ENCODE measurements around the gene INPP5K. TPM values are rescaled to one million over a fixed set of nuclear protein-coding genes. Genes with fewer than 3 reads are reported as not detected.
A peak's percentile ranks its signal among the peaks of the same experiment; 100 is the strongest.

Gene INPP5K
- total and polyA plus RNA-seq, 2 donors (not counting 1 experiment from before 2014, with no cell fraction given) = 53.8 to 77.9 TPM

GRCh38 chr17:1486802-1487695 lies 29.4 kb downstream of the INPP5K start:
- H3K4me2 ChIP-seq (replicated peaks; ENCODE audit: low read depth, low read length, poor library complexity, severe bottlenecking) = peak overlapping the region; percentile 98

More at GRCh38 chr17:1486802-1487695, 29.4 kb downstream of the INPP5K start:
- H3K36me3 ChIP-seq (replicated peaks in 1 of 2; ENCODE audit: control extremely low read depth in 1 of 2, control insufficient read depth in 1 of 2, extremely low read depth in 1 of 2, insufficient read depth in 2 of 2, low read length in 1 of 2) = peaks cover 0 to 11% of the 10 kb centered on the region in 2 experiments
- ATAC-seq (ENCODE audit: low read depth) (peak; percentile 29), DNase-seq (peak; percentile 88)
- peaks cover 29% of the 10 kb centered on the region for H3K79me2 ChIP-seq (ENCODE audit: control insufficient read depth, insufficient read depth, low read length)
- no peak for TF ChIP-seq CTCF (IDR thresholded peaks at IDR 0.05)
- TF ChIP-seq EZH2 (IDR thresholded peaks at IDR 0.05; ENCODE audit: borderline replicate concordance, insufficient read depth, low read depth, low read length, poor library complexity, severe bottlenecking) = no peak
- H3K4me3 ChIP-seq (ENCODE audit: control extremely low read depth in 1 of 5, extremely low read depth in 1 of 5, insufficient read depth in 1 of 5, low read depth in 2 of 5, low read length in 4 of 5) = peak overlapping the region in 4 of 5 experiments; percentile 58 to 83 (median 73)
- H3K4me1 ChIP-seq (ENCODE audit: control insufficient read depth in 2 of 2, insufficient read depth in 2 of 2, low read length in 2 of 2) = peaks cover 25 to 53% of the 10 kb centered on the region in 2 donors
- Mint-ChIP-seq H3K27me3 (no peaks in the 10 kb centered on the region), H3K27ac (peak overlapping the region; percentile 95), H3K4me1 (peaks cover 44% of the 10 kb centered on the region), H3K4me3 (peak overlapping the region; percentile 82), H3K9me3 (ENCODE audit: insufficient read depth) (no peaks in the 10 kb centered on the region)
- intact Hi-C loops (cut with micrococcal nuclease) = loop anchor here (1.0 to 5.0 kb wide), 2 partner anchors 24 to 290 kb away; no protein-coding TSS in a partner anchor
- H3K9ac ChIP-seq (ENCODE audit: low read length) = peak overlapping the region; percentile 72
- ChIA-PET POLR2A (interaction anchor here (0.6 to 3.9 kb wide), 9 partner anchors 10 to 162 kb away, joined by 3 to 23 read pairs (median 4); partner anchors contain the start of genes INPP5K, SLC43A2 and YWHAE), CTCF (interaction anchor here (0.6 to 3.6 kb wide), 6 partner anchors 24 to 122 kb away, joined by 3 to 23 read pairs (median 4); partner anchors contain the start of gene INPP5K)
- peaks cover 0 to under 1% (median 0%) of the 10 kb centered on the region in 4 experiments for H3K27me3 ChIP-seq (replicated peaks in 1 of 4; ENCODE audit: control extremely low read depth in 1 of 4, control insufficient read depth in 3 of 4, insufficient read depth in 4 of 4, low read length in 3 of 4)
- H2AFZ ChIP-seq (ENCODE audit: insufficient read depth, low read depth, low read length, poor library complexity, severe bottlenecking) = peak overlapping the region; percentile 65
- no peaks in the 10 kb centered on the region for H3K9me3 ChIP-seq (ENCODE audit: control extremely low read depth in 1 of 3, control insufficient read depth in 2 of 3, insufficient read depth in 1 of 3, low read length in 2 of 3)
- WGBS (ENCODE audit: insufficient coverage) = under 1% methylated on average over 68 of the region's 74 CpGs
- peaks cover 21% of the 10 kb centered on the region for H4K20me1 ChIP-seq (ENCODE audit: control insufficient read depth, insufficient read depth, low read length, poor library complexity, severe bottlenecking)
- H3K27ac ChIP-seq (ENCODE audit: low read length in 2 of 2) = peak overlapping the region; percentile 81 to 90

Data from B cell (primary cell).